GM19043 (cell line): Measurements from ENCODE around the gene HOPX.
"Not testable (repeated sequence)": the region's sequence is repeated elsewhere in the genome, so short reads cannot be mapped to it uniquely, and the experiment has no call there.

Source experiments
- ATAC-seq: cut with Tn5 transposase; IDR thresholded peaks from one replicate; pipeline ENCODE4 v1.9.1; 2021; ENCODE audit warnings: low read depth; ENCODE audit not compliant: unreplicated experiment

The HOPX gene

GRCh38 chr4:56630876-56631666 is 50.0 kb downstream of the HOPX start:
- no peak for ATAC-seq

DNA sequence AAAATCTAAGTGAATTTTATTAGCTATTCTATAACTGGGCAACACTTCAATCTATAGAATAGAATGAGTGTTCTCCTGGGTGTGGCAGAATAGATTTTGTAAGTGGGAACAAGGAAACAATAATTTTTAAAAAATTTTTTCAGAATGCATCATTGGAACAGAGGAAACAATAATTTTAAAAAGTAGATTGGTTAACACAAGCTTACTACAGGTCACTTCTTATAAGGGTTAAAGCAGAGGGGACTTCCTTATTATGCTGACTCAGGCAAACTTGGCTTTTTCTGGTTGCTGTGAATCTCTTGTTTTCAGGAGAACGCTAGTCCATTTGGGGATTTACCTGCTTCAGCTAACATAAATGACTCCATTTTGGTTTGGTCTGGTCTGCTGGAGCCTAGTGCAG is 52.5 kb downstream of the HOPX start:
- no peak for ATAC-seq

- ATAC-seq, result no peak
Observed at GRCh38 chr4:56627985-56628384, 53.1 kb downstream of the HOPX start.

DNA sequence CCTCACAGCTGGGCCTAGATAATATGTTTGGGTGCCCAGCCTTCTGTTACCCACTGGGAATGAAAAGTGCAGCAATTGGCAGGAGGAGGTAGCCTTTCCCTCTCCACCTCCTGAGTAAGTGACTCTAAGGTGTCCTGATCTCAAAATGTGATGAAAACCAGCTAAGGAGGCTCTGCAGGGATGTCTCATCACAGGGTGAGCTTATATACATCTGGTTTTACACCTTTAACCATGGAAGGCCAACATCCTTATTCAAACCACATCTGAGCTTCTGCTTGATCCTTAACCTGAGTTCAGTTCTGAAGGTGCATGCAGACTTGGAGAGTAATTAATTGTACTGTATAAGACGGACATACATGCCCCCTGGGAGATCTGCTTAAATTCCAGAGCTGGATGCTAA is 53.7 kb downstream of the HOPX start:
- no peak for ATAC-seq

- no peak for ATAC-seq
Observed at GRCh38 chr4:56626963-56627362, 54.1 kb downstream of the HOPX start.

GRCh38 chr4:56626420-56626819 is 54.7 kb downstream of the HOPX start:
- no peak for ATAC-seq

GRCh38 chr4:56622176-56622575 is 58.9 kb downstream of the HOPX start:
- ATAC-seq, result no peak

- ATAC-seq, result no peak
Observed at GRCh38 chr4:56619816-56620215, 61.3 kb downstream of the HOPX start.

DNA sequence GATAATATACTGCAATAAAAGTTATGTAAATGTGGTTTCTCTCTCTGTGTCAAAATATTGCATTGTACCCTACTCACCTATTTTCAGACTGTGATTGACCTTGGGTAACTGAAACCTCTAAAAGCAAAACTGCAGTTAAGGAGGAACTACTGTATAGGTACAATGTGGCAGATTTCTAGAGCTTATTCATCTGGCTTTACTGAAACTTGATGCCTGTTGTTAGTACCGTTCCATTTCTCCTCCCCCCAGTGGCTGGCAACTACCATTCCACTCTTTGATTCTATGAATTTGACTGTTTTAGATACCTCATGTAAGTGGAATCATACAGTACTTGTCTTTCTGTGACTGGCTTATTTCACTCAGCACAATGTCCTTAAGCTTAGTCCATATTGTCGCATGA is 61.9 kb downstream of the HOPX start:
- no peak for ATAC-seq

GRCh38 chr4:56618734-56619133 is 62.4 kb downstream of the HOPX start:
- ATAC-seq, result no peak

GRCh38 chr4:56613101-56613862 is 67.8 kb downstream of the HOPX start:
- ATAC-seq, result no peak

DNA sequence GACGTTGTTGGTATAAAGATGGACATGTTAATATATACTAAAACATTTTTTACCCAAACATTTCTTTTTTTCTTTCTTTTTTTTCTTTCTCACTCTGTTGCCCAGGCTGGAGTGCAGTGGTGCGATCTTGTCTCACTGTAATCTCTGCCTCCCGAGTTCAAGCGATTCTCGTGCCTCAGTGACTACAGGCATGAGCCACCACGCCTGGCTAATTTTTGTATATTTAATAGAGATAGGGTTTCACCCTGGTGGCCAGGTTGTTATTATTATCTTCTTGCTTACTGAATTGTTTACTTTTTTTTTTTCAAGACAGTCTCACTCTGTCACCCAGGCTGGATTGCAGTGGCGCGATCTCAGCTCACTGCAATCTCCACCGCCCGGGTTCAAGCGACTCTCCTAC is 68.8 kb downstream of the HOPX start:
- no peak for ATAC-seq

DNA sequence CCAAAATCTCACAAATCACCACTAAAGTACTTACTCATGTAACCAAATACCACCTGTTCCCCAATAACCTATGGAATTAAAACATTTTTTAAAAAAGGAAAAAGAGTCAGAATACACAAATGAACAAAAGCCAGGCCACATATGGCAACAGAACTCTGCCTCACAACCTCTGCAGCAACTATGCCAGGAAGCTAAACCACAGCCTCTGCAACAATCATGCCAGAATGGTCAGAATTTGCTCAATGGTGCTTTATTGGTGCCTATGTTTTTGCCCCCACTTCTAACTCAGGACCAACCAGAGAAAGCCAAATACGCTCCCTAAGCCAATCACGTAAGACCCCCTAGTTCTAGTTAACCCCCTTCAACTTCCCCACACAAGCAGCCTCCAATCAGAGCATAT is 69.6 kb downstream of the HOPX start:
- ATAC-seq, result no peak

GRCh38 chr4:56610170-56610569 is 70.9 kb downstream of the HOPX start:
- ATAC-seq, result not testable (repeated sequence)

DNA sequence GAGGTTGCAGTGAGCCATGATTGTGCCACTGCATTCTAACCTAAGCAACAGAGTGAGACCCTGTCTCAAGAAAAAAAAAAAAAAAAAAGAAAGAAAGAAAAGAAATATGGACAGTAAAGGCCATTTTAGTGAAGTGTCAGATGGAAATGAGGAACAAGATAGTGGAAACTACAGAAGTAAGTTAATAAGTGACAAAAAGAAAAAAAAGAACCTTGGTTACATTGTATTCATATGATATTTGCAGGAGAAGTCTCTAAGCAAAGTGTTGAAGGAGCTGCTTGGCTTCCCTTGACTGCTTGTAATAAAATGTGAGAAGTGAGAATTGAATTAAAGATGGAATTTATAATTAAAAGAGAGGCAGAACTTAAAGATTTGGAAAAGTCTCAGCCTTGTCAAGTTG is 73.2 kb downstream of the HOPX start:
- no peak for ATAC-seq

- no peak for ATAC-seq
Observed at GRCh38 chr4:56606385-56606784, 74.7 kb downstream of the HOPX start.

GRCh38 chr4:56605464-56605863 is 75.6 kb downstream of the HOPX start:
- not testable (repeated sequence) for ATAC-seq

- no peak for ATAC-seq
Observed at GRCh38 chr4:56603297-56603696, 77.8 kb downstream of the HOPX start.
